Hematopoietic multipotent progenitor cell treated with erythropoietin and hydrocortisone succinate and interleukin-3 and kit ligand, for 17 days (in vitro differentiated cells): Measurements from ENCODE around the gene CXCL17.
"Not testable (repeated sequence)": the region's sequence is repeated elsewhere in the genome, so short reads cannot be mapped to it uniquely, and the experiment has no call there.

Experiments
- DNase-seq: peaks from one replicate; pipeline ENCODE4 v3.0.0-alpha.2; 2015; ENCODE audit warnings: low spot score

CXCL17 gene

DNA sequence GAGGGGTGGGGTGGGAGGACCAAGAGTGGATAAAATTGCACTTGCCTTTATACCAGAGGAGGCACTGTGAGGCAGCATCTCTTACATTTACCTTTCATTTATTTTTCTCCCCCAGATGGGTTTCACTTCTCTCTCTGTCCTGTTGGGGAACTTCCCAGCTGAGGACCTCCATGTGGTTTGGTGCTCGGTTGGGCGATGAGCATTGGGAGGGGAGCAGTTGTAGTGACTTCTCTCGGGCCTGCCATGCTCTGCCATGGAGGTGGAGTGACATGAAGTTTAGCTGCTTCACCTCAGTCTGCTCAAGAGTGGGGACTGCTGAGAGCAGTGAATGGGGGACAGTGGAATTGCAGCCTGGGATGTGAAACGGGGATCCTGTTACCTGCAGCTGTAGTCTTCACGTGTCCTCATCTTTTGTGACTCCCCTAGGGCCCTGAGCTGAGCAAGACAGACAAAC is 23.1 kb upstream of the CXCL17 start:
- DNase-seq: no peak

DNA sequence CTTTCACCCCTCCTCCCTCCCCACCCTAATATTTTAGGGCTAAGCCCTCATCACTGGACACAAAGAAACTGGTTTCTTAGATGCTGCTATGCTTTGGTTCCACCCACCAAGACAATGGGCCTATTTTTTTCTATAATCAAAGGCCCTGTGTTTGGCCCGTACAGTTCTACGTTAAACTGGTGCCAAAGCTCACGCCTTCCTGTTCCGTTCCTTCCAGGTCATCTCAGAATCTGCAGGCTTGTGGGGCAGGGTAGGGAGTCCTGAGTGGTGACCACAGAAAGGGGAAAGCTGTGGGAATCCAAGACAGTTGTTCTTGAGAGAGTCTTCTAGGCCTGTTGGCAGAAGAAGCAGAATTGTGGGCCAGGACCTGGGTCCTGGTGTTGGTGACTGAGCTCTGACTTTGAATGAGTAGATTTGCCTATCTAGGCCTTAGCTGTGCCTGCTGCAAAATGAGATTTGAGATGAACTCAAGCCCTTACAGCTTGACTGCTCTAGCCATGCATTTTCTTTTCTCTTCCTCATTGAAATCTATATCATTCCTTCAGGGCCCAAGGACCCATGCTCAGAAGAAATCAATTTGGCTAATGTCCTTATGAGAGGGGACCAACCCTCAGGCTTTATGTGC is 19.1 kb upstream of the CXCL17 start:
- DNase-seq: no peak

DNA sequence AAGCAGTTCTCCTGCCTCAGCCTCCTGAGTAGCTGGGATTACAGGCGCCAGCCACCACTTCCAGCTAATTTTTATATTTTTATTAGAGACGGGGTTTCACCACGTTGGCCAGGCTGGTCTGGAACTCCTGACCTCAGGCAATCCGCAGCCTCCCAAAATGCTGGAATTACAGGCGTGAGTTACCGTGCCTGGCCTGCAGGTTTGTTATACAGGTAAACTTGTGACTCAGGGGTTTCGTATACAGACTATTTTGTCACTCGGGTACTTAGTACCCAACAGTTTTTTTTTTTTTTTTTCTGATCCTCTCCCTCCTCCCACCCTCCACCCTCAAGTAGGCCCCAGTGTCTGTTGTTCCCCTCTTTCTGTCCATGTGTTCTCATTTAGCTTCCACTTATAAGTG is 18.5 kb upstream of the CXCL17 start:
- not testable (repeated sequence) for DNase-seq

DNA sequence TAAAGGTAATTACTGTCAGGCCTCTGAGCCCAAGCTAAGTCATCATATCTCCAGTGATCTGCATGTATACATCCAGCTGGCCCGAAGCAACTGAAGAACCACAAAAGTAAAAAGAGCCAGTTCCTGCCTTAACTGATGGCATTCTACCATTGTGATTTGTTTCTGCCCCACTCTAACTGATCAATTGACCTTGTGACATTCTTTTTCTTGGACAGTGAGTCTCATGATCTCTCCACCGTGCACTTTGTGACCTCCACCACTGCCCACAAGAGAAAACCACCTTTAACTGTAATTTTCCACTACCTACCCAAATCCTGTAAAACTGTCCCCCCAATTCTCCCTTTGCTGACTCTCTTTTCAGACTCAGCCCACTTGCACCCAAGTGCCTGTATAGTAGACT is 17.2 kb upstream of the CXCL17 start:
- DNase-seq: no peak

DNA sequence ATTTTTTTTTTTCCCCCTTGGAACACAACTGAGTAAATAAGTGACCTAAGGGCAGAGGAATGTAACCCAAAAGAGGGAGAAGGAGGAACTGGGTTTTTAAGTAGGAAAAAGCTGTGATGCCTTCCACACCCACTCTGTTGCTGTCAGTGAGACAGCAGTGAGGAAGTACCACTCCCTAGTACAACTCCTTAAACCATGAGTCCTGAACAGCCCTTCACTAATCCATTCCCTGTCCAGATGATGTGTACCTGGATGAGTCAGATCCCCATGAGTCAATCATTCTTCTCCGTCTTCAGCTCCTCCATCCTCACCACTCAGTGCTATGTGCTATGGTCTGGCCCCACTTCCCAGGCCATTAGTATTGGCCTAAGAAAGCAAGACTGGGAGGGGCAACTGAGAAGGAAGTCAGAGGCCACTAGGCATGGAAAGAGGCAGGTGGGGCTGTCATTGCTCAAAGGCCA is 12.9 kb upstream of the CXCL17 start:
- DNase-seq: no peak

DNA sequence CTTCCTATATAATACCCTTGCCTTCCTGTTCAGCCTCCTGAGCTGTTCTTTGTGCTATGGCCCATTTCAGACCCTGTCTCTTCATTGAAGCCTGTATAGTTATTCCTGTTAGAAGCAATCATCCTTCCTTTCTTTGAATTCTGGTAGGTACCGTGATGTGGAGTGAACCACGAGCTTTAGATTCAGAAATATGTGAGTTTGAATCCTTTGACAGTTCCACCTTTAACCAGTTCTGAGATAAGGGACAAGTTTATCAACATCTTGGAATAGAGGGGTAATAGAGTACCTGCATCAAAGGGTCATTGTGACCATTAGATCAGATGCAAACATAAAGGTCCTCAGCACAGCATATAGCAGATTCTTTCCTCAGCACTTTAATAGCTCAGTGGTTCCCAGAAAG is 12.3 kb upstream of the CXCL17 start:
- DNase-seq: no peak

DNA sequence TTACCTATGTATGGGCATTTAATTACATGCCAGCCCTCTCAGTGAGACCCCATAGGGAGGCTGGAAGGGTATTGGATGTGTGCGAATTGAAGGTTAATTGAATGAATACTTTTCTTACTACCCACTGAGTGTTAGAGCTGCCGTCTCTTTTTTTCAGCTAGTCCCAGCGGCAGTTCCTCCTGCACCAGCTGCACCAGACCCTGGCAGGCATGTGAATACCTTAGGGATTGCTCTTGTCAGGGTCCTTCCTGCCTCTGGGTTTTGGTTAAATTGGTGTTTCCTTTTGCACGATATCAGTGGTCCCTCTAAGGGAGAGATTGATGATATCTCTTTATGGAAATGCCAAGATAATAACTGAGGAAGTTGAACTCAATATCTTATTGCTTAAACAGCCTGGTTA is 9.8 kb upstream of the CXCL17 start:
- DNase-seq: no peak

DNA sequence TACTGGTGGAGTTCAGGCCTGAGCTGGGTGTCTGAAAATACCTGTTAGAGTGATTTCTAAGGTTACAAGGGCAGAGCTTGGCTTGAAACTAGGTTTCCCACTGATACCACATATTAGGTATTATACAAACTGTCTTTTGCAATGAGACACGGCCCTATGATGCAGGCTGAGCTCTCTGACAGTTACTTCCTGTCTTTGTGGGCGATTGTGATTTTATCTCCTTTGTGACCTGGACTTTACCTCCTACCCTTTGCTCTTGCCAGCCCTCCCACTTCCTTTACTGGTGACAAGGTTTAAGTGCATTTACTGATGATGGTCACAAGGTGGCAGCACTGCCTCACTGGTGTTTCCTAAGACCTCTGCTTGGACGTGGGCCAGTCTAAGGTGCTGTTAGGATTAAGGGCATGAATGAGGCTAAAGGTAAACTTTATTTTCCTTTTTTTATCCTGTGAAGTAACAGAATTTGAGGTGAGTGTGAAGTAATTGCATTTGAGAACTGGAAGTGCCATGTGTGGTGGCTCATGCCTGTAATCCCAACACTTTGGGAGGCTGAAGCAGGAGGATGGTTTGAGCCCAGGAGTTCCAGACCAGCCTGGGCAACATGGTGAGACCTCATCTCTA is 7.7 kb upstream of the CXCL17 start:
- DNase-seq: peak; percentile 81

DNA sequence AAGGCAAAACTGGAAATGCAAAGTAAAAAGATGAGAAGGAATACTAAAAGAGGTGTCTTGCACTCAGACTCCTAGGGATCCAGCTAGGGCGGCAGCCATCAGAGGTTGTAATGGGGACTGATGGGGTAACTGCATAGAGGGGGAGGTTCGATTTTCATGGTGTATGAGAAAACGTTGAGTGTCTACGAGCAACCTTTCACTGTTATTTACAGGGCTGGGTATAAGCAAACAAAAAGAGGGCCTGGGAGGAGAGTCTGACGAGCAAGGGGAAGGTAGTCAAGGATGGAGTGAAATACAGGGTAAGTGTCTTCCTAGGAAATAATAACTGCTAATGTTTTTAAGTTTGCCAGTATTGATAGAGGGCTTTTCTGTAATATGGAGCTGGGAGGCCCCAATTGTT is 5.6 kb upstream of the CXCL17 start:
- not testable (repeated sequence) for DNase-seq

DNA sequence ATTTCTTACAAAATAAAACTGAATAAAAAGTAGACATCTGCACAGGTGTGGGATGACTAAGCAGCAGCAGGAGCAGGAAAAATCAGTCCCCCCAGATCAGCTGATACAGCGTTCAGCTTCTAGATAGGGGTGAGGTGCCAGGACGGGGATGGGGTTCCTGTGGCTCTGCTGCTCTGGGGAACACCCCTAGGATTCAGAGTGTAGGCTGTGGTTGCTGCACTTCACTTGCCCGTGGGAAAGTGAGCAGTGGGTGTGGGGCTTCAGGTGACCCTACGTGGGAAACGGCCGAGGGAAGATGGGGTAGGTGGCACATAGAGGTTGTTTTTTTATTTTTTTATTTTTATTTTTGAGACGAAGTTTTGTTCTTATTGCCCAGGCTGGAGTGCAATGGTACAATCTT is 3.2 kb upstream of the CXCL17 start:
- no peak for DNase-seq

DNA sequence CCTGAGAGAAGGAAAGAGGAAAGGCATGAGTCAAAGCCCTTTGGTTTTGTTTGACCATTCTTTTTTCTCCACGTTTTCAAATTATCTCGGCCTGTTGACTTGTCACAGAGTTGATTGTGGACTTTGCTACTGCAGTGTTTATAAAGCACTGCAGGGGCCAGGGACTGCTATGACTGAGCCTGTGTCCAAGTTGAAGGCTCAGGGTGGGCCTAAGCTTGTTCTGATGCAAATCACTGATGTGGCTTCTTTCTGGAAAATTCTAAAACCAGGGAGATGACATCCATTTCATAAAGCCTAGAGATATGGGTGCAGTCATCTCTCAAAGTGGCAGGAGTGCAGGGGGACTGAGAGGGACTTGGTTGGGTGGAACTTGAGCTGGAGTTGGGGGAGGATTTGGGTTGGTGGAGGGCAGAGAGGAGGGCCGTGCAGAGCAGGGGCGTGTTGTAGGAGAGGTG is 1.2 kb upstream of the CXCL17 start:
- no peak for DNase-seq

DNA sequence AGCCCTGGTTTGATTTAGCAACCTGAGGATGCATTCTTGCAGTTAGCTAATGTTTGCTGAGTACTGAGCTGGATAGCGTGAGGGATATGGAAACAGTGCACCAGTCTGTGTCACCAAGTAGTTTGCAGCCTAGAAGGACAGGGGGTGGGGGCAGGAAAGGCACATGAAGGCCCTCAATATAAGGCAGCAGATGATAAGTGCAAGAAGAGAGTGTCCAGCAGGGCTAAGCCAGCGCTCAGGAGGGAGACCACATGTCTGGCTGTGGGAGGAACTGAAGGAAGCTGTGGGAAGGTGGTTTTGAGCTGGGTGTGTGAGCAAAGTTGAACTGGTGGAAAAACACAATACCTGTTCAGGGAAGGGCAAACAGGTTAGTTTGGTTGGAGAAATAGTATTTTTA is 1.7 kb downstream of the CXCL17 start:
- no peak for DNase-seq

DNA sequence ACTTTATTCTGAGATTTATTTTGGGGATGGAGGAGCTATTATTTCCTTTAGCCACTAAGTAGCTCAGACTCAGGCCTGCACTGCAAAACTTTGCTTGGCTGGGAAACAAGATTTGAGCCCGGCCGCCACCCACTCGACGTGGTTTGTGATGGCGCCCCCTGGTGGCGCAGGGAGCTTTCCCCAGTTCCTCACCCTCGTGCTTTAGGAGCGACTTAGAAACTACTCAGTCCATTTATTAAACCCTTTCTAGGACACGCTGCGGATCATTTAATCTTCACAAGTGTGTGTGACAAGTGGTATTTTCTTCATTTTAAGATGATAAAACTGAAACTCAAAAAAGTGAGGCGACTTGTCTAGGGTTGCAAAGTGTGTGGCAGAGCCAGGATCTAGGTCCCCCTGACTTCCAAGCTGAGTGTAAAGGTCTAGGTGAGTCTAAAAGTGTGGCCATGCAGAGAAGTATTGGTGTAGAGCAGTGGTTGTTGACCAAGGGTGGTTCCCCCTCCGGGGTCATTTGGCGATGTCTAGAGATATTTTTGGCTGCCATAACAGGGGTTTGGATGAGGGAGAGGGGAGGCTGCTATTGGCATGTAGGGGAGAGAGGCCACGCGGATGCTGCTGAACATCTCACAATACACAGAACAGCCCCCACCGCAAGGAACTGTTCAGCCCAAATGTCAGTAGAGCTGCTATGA is 2.2 kb downstream of the CXCL17 start:
- DNase-seq: peak; percentile 76

DNA sequence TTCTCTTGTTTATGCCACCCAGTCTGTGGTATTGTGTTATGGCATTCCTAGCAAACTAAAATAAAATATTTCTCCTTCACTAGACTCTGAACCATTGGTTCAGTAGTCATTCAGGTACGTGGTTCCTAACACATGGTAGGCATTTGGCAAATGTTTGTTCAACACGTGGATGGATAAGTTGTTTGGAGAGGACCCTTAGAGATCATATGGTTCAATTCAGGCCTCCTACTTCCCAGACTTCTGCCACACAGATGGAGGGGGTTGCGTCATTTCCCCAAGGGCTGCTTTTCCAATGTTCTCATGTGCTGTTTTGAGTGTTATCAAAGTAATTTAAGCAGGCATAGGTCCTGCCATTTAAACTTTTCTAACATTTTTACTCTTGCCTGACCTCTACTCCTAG is 6.7 kb downstream of the CXCL17 start:
- no peak for DNase-seq

DNA sequence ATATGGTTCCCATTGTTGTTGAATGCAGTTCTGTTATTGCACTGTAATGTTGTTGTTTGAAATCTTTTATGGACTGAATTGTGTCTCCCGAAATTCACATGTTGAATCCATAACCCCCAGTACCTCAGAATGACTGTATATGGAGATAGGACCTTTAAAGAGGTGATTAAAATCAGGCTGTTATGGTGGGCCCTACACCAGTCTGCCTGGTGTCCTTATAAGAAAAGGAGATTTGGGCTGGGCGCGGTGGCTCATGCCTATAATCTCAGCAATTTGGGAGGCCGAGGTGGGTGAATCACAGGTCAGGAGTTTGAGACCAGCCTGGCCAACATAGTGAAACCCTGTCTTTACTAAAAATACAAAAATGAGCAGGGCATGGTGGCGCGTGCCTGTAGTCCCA is 7.4 kb downstream of the CXCL17 start:
- DNase-seq: no peak

DNA sequence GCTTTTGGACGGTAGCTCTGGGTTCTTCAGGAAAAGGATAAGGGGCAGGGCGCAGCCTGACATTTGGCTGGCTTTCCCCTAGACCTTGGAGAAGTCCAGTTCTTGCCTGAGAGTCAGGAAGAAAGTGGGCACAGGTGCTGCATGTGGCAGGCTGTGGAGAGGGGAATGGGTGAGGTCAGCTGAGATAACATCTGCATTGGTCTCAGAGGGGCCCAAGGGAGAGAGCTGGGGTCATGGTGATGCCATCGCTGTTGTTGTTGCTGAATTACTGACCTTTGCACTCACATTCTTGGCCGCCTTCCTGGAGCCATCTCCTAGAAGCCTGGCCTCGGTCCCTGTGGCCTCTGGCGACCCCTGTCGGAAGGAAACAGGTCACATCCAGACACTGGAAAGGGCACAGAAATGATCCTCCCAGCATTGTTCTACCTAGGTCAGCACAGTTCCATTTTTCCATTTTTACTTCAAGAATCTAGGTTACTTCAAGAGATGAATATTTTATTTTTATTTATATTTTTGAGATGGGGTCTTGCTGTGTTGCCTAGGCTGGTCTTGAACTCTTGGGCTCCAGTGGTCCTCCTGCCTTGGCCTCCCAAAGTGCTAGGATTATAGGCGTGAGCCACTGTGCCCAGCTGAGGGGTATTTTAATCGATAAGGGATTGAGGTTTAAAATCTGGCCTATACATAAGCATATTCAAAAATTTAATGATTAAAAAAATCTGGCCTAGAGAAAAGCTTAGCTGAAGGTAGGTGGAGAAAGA is 9.1 kb downstream of the CXCL17 start:
- peak; percentile 68 for DNase-seq

DNA sequence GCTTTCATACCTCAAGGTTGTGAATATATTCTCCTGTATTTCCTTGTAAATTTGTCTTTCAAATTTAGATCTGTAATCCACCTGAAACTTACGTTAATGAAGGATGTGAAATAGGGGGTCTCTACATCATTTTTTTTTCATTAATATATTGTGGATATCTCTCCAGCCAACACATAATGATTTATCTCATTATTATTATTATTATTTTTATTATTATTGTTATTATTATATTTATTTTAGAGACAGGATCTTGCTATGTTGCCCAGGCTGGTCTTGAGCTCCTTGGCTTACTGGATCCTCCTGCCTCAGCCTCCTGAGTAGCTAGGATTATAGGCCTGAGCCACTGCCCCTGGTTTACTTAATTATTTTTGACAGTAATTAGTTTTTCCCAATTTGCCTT is 11.3 kb downstream of the CXCL17 start:
- DNase-seq: no peak

DNA sequence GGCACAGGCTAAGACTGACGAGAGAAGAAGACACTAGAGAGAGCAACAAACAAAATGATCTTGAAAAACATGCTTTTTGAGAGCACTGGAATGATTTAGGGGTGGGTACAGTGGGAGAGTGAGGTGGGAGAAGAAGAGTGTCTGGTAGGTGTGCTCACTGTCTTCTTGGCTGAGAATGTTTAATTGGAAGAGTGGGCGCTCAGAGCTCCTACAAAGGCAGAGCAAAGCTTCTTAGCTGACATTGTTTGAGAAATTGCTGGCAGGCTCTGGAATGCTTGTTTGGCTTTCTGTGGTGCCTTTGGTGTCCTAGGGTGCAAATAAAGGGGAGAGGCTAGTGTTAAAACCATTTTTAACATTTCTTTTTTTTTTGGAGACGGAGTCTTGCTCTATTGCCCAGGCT is 14.1 kb downstream of the CXCL17 start:
- DNase-seq: no peak

DNA sequence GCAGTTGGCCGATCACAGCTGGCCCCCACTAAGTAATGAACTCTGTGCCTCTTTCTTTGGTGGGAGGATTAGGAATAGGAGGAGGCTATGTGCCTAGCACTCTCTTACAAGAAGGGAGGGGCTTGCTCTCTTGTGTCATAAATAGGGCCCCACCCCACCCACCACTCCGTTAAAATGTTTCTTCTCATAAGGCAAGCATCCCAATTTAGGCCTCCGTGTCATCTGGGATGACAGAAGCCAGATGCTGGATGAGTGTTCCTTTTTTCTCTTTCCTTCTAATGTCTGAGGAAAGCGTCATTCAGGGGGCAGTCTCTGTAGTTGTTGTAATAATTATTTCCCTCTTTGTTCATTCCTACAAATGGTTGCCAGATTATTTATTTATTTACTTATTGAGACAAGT is 15.4 kb downstream of the CXCL17 start, which contains the start of gene LIPE:
Gene LIPE (minus strand): TSS at position 76 of the 400 bp plus-strand sequence. CDS start 239 bp downstream, outside the sequence.
- DNase-seq: no peak

DNA sequence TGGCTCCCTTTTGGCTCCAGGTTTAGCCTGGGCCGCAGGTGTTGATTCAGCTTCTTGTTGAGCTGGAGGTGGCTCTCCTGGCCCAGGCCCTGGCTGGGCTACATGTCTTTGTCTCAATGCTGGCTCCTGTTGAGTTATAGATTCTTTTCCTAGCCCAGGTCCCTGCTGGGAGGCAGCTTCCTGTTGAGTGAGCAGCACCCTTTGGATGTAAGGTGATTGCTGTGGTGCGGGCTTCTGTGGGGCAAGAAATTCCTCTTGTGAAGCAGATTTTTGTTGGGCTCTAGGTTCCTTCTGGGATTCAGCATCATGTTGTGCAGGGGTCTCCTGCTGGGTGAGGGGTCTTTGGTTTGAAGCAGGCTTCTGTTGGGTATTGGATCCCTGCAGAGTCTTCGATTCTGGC is 16.1 kb downstream of the CXCL17 start:
- no peak for DNase-seq

DNA sequence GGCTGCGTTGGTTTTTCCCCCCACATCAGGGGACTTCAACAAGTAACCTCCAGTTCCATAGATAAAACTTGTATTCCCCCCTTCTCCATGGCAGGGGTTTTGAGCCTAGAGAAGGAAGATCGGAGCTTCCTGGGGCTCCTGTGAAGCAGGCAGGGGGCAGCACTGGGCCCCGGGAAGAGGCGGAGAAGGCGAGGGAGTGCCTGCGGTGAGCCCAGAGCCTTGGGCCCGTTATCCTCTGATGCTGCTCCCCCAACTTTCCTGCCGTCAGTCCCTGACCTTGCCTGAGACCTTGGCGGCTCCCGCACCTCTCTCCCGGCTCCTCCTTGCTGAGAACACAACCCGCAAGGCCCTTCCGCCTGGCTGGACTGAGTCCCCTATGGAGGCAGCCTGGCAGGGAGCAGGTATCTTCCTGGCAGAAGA is 18.0 kb downstream of the CXCL17 start:
- no peak for DNase-seq

DNA sequence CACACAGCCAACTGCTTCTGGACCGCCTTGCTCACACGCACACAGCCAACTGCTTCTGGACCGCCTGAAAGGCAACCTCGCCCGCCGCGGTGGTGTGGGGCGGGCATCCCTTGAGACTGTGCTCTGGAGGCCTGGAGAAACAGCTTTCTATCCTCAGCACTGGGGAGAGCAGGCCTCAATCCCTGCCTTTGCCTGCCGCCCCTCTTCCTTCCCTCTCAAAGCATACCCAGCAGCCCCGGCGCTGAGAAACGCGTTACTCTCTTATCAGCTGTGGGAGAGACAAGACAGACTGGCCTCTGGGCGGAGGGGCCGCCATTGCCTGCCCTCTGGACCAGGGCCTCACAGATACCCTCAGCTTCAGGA is 18.4 kb downstream of the CXCL17 start:
- DNase-seq: no peak
